GM12878 (cell line): Measurements from ENCODE around the gene DYNLL1. TPM values are rescaled to one million over a fixed set of nuclear protein-coding genes. Genes with fewer than 3 reads are reported as not detected.

Experiments
- ATAC-seq: fragments of 200-7000 bp; cut with Tn5 transposase; 3 replicates; pipeline ENCODE4 v1.9.1; 2020; ENCODE audit warnings: mild to moderate bottlenecking, moderate library complexity
- BruUV-seq: library from RNA; stranded (reverse); fragments of 400-500 nt; replicated peaks from 2 replicates; lab custom pipeline; 2021; lab: Mats Ljungman, UMichigan
- CTCF ChIA-PET: fragments of 300-600 bp; sonication (Branson Sonifier 250); formaldehyde crosslinking; extraction: SDS; loops from one replicate; lab custom pipeline; 2021; ENCODE audit warnings: inconsistent platforms; lab: Yijun Ruan, JAX
- POLR2A ChIA-PET: fragments of 350-600 bp; formaldehyde crosslinking; extraction: SDS; loops from one replicate; lab custom pipeline; 2021; ENCODE audit warnings: inconsistent platforms; lab: Charles Lee
- RAD21 ChIA-PET: fragments of 300-600 bp; sonication (Branson Sonifier 250); formaldehyde crosslinking; loops from one replicate; lab custom pipeline; 2023; ENCODE audit warnings: antibody characterized with exemption; ENCODE audit not compliant: unreplicated experiment; lab: Charles Lee
- SMC1A ChIA-PET: fragments of 300-600 bp; sonication (Branson Sonifier 250); formaldehyde crosslinking; loops from one replicate; lab custom pipeline; 2023; ENCODE audit not compliant: unreplicated experiment, uncharacterized antibody; lab: Charles Lee
- DNase-seq: peaks from one replicate; pipeline ENCODE4 v3.0.0-alpha.2; 2011; ENCODE audit warnings: low read depth, low spot score
- FAIRE-seq: peaks from 3 replicates; lab custom pipeline; 2011; peaks lifted over from hg19 to GRCh38; lab: Jason Lieb, UNC
- H2AFZ ChIP-seq: 2 replicates; pipeline ENCODE4 v1.6.0; 2011; ENCODE audit warnings: low read depth, low read length, control low read depth; ENCODE audit not compliant: control insufficient read depth
- H3K27ac ChIP-seq: 2 replicates; pipeline ENCODE4 v1.5.1; 2011; ENCODE audit warnings: control low read depth; ENCODE audit not compliant: control insufficient read depth, insufficient read depth
- H3K27me3 ChIP-seq, 2 experiments: replicated peaks in 1 of 2; 2 replicates each; pipeline versions ENCODE4 v1.6.0 to v1.6.1; 2011; ENCODE audit warnings: low read length in 1 of 2; ENCODE audit not compliant: control insufficient read depth in 2 of 2, insufficient read depth in 2 of 2
- H3K36me3 ChIP-seq, 2 experiments: 2 replicates each; pipeline ENCODE4 v1.5.1; 2011; ENCODE audit warnings: low read length in 1 of 2; ENCODE audit not compliant: control insufficient read depth in 2 of 2, insufficient read depth in 2 of 2
- H3K4me1 ChIP-seq: 2 replicates; pipeline ENCODE4 v1.6.1; 2011; ENCODE audit warnings: mild to moderate bottlenecking, low read length, moderate library complexity, mixed read lengths; ENCODE audit not compliant: control insufficient read depth, insufficient read depth
- H3K4me2 ChIP-seq: 2 replicates; pipeline ENCODE4 v1.6.0; 2011; ENCODE audit warnings: control low read depth; ENCODE audit not compliant: control insufficient read depth, insufficient read depth
- H3K4me3 ChIP-seq: fragments of 200-600 bp; sonication (generic); 2 replicates; pipeline ENCODE4 v1.5.1; 2016
- H3K79me2 ChIP-seq: 2 replicates; pipeline ENCODE4 v1.6.0; 2011; ENCODE audit warnings: low read length; ENCODE audit not compliant: control insufficient read depth, insufficient read depth
- H3K9ac ChIP-seq: 2 replicates; pipeline ENCODE4 v1.8.0; 2011; ENCODE audit warnings: low read length, control low read depth, mixed read lengths; ENCODE audit not compliant: control insufficient read depth, insufficient read depth
- H3K9me3 ChIP-seq: replicated peaks from 3 replicates; pipeline ENCODE4 v1.5.1; 2011; ENCODE audit warnings: mild to moderate bottlenecking, low read length; ENCODE audit not compliant: control insufficient read depth, insufficient read depth
- H4K20me1 ChIP-seq: 2 replicates; pipeline ENCODE4 v1.6.0; 2011; ENCODE audit not compliant: control insufficient read depth, insufficient read depth
- BMI1 ChIP-seq: fragments of 450-650 bp; IDR thresholded peaks from 2 replicates; pipeline ENCODE4 v1.6.1; 2016; ENCODE audit warnings: mild to moderate bottlenecking, moderate library complexity, borderline replicate concordance
- DPF2 ChIP-seq: fragments of 450-650 bp; IDR thresholded peaks from 2 replicates; pipeline ENCODE4 v1.6.1; 2017; ENCODE audit warnings: mild to moderate bottlenecking
- IRF4 ChIP-seq: IDR thresholded peaks from 2 replicates; pipeline ENCODE4 v1.6.1; 2011; ENCODE audit warnings: low read depth, low read length
- NFYB ChIP-seq: IDR thresholded peaks from 2 replicates; pipeline ENCODE4 v1.6.1; 2011; ENCODE audit warnings: low read depth, mild to moderate bottlenecking, low read length, improper control_type of control experiment, moderate library complexity; ENCODE audit not compliant: insufficient read depth
- RB1 ChIP-seq: fragments of 450-650 bp; formaldehyde crosslinking; IDR thresholded peaks from 2 replicates; pipeline ENCODE4 v1.6.1; 2017; ENCODE audit warnings: mild to moderate bottlenecking, borderline replicate concordance
- SIN3A ChIP-seq: IDR thresholded peaks from 2 replicates; pipeline ENCODE4 v1.6.1; 2012; ENCODE audit warnings: low read depth, low read length, improper control_type of control experiment
- STAT3 ChIP-seq: IDR thresholded peaks from 2 replicates; pipeline ENCODE4 v1.6.1; 2011; ENCODE audit warnings: low read depth, low read length, improper control_type of control experiment
- SUZ12 ChIP-seq: fragments of 200-600 bp; sonication (generic); IDR thresholded peaks from one replicate; pipeline ENCODE4 v1.6.1; 2018; ENCODE audit warnings: antibody characterized with exemption, mild to moderate bottlenecking; ENCODE audit not compliant: unreplicated experiment
- TCF3 ChIP-seq: IDR thresholded peaks from 2 replicates; pipeline ENCODE4 v1.6.1; 2012; ENCODE audit warnings: low read depth, mild to moderate bottlenecking, low read length, borderline replicate concordance; ENCODE audit not compliant: insufficient read depth
- YBX1 ChIP-seq: fragments of 450-650 bp; IDR thresholded peaks from 2 replicates; pipeline ENCODE4 v1.6.1; 2016; ENCODE audit warnings: antibody characterized with exemption
- WGBS: methylation state at CpG from one replicate; pipeline ENCODE4 v1.1.6; 2016; ENCODE audit warnings: low lambda C conversion rate; ENCODE audit not compliant: insufficient replicate concordance, insufficient coverage; ENCODE audit errors: missing lambda C conversion rate; 5-methylcytosine and 5-hydroxymethylcytosine counted together
- in situ Hi-C: fragments of 300-500 bp; cut with MboI; formaldehyde crosslinking; loops from 9 replicates; pipeline ENCODE4 v1.14.3; 2018; ENCODE audit warnings: mixed read lengths
- intact Hi-C: fragments of 100-400 bp; cut with micrococcal nuclease; formaldehyde crosslinking; loops from one replicate; pipeline ENCODE4 v1.14.2; 2022; ENCODE audit not compliant: unreplicated experiment
- polyA plus RNA-seq, 11 experiments: library from polyadenylated mRNA; depleted of rRNA in 4 of 11; unstranded in 6 of 11; stranded (reverse) in 5 of 11; fragments of >200 nt; fragmentation: Nextera tagmentation in 4 of 11; fragmentation: Illumina TruSeq in 1 of 11; extraction: Ambion mirVana in 4 of 11; extraction: Trizol in 1 of 11; gene quantifications; 1 replicate in 1 of 11; 2 replicates in 10 of 11; pipeline versions ENCODE4 v1.2.1 to v1.2.3, GENCODE V29; 2011 to 2016; ENCODE audit warnings: inconsistent platforms in 2 of 11, missing spikeins in 2 of 11, low read depth in 1 of 11
- total RNA-seq, 4 experiments: library from RNA; depleted of rRNA in 3 of 4; stranded (reverse); fragments of >200 nt in 3 of 4; fragmentation: Illumina TruSeq in 1 of 4; extraction: Trizol in 1 of 4; gene quantifications; 2 replicates each; pipeline versions ENCODE4 v1.2.1 to v1.2.3, GENCODE V29; 2013 to 2021
- TF ChIP-seq, protein P1 (sequence below): fragments of 450-650 bp; IDR thresholded peaks from 2 replicates; pipeline ENCODE4 v1.6.1; 2017; ENCODE audit warnings: antibody characterized with exemption, mild to moderate bottlenecking, moderate library complexity
- TF ChIP-seq, protein P2 (sequence below): IDR thresholded peaks from 2 replicates; pipeline ENCODE4 v1.6.1; 2011; ENCODE audit warnings: low read depth, mild to moderate bottlenecking, low read length, moderate library complexity, borderline replicate concordance; ENCODE audit errors: extremely low read depth
- TF ChIP-seq, protein P3 (sequence below): fragments of 450-650 bp; IDR thresholded peaks from 2 replicates; pipeline ENCODE4 v1.6.1; 2014; ENCODE audit warnings: mild to moderate bottlenecking

The DYNLL1 gene
- total and polyA plus RNA-seq, 10 of the 15 experiments (the other 5 are each of a cell fraction or from before 2014, with no cell fraction given) = 239 to 796 (median 379) TPM

DNA sequence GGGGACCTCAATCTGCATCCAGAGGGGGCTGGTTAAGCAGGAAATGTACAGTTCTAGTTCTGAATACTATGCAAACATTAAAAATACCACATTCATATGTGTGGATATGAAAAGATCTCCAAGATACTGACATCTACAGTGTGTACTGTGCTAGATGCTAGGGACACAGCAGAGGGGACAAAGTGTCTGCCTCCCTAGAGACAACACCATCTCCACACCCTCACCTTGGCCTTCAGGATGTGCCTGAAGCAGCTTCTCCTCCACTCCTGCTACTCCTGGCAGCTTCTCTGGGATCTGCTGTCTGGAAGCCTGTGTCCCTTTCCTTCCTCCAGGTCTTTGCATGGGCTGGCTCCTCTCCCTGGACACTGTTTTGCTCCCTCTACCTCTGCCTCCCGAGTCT is 15.7 kb upstream of the DYNLL1 start:
- DNase-seq (no peak), FAIRE-seq (no peak), ATAC-seq (no peak)
- Histone ChIP-seq H3K27me3 (no peaks in the 10 kb centered on the region), H3K4me1 (no peaks in the 10 kb centered on the region), H3K9ac (no peak overlapping the region), H2AFZ (no peak overlapping the region), H3K36me3 (no peaks in the 10 kb centered on the region), H3K4me2 (no peak overlapping the region), H3K9me3 (no peaks in the 10 kb centered on the region), H3K4me3 (no peak overlapping the region), H3K79me2 (no peaks in the 10 kb centered on the region), H3K27ac (no peak overlapping the region), H4K20me1 (no peaks in the 10 kb centered on the region)
- SMC1A ChIA-PET = interaction anchor here (1.4 kb wide), 1 partner anchor 14 kb away, joined by 3 read pairs; no protein-coding TSS in a partner anchor
- CTCF ChIA-PET = interaction anchor here (0.6 to 1.7 kb wide), 2 partner anchors 16 to 919 kb away, joined by 3 to 4 read pairs; no protein-coding TSS in a partner anchor
- RAD21 ChIA-PET = interaction anchor here (1.2 kb wide), 1 partner anchor 17 kb away, joined by 3 read pairs; no protein-coding TSS in a partner anchor
- no TSS peak for BruUV-seq
- TF ChIP-seq, protein P1, sequence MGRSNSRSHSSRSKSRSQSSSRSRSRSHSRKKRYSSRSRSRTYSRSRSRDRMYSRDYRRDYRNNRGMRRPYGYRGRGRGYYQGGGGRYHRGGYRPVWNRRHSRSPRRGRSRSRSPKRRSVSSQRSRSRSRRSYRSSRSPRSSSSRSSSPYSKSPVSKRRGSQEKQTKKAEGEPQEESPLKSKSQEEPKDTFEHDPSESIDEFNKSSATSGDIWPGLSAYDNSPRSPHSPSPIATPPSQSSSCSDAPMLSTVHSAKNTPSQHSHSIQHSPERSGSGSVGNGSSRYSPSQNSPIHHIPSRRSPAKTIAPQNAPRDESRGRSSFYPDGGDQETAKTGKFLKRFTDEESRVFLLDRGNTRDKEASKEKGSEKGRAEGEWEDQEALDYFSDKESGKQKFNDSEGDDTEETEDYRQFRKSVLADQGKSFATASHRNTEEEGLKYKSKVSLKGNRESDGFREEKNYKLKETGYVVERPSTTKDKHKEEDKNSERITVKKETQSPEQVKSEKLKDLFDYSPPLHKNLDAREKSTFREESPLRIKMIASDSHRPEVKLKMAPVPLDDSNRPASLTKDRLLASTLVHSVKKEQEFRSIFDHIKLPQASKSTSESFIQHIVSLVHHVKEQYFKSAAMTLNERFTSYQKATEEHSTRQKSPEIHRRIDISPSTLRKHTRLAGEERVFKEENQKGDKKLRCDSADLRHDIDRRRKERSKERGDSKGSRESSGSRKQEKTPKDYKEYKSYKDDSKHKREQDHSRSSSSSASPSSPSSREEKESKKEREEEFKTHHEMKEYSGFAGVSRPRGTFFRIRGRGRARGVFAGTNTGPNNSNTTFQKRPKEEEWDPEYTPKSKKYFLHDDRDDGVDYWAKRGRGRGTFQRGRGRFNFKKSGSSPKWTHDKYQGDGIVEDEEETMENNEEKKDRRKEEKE = no peak
- TF ChIP-seq NFYB (no peak), RB1 (no peak), SIN3A (no peak), DPF2 (no peak), IRF4 (no peak), BMI1 (no peak), TCF3 (no peak), STAT3 (no peak), YBX1 (no peak), SUZ12 (no peak)
- TF ChIP-seq, protein P2, sequence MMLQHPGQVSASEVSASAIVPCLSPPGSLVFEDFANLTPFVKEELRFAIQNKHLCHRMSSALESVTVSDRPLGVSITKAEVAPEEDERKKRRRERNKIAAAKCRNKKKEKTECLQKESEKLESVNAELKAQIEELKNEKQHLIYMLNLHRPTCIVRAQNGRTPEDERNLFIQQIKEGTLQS = no peak
- TF ChIP-seq, protein P3, sequence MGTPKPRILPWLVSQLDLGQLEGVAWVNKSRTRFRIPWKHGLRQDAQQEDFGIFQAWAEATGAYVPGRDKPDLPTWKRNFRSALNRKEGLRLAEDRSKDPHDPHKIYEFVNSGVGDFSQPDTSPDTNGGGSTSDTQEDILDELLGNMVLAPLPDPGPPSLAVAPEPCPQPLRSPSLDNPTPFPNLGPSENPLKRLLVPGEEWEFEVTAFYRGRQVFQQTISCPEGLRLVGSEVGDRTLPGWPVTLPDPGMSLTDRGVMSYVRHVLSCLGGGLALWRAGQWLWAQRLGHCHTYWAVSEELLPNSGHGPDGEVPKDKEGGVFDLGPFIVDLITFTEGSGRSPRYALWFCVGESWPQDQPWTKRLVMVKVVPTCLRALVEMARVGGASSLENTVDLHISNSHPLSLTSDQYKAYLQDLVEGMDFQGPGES = no peak
- in situ Hi-C loops (no loop called here), intact Hi-C loops (no loop called here)
- POLR2A ChIA-PET = no interaction called here
- 47% methylated on average over 1 of the region's 1 CpG for WGBS
